ENCODE results near the gene OBSCN. TPM values are rescaled to one million over a fixed set of nuclear protein-coding genes. Genes with fewer than 3 reads are reported as not detected.

The OBSCN gene
- total and polyA plus RNA-seq, 5 donors from 2014 or later: 0.13 to 57.1 (median 1.1) TPM

- Mint-ChIP-seq H3K9me3 (peaks cover 0 to 1% (median 0%) of the 10 kb centered on the region in 7 donors), H3K27me3 (no peaks in the 10 kb centered on the region), H3K27ac (peak overlapping the region in 1 of 3 donors; percentile 66), H3K4me1 (peaks cover 0 to 14% (median 5%) of the 10 kb centered on the region in 4 donors), H3K4me3 (no peak overlapping the region), H3K36me3 (no peaks in the 10 kb centered on the region)
- Histone ChIP-seq H3K27me3 (ENCODE audit: control insufficient read depth, insufficient read depth, low read length) (no peaks in the 10 kb centered on the region), H3K36me3 (ENCODE audit: control insufficient read depth, insufficient read depth, low read length) (no peaks in the 10 kb centered on the region), H3K4me3 (ENCODE audit: low read depth, low read length) (no peak overlapping the region), H3K9me3 (ENCODE audit: control insufficient read depth in 2 of 2, low read length in 2 of 2) (no peaks in the 10 kb centered on the region), H3K4me1 (ENCODE audit: control insufficient read depth, insufficient read depth, low read length, poor library complexity, severe bottlenecking) (no peaks in the 10 kb centered on the region), H3K27ac (ENCODE audit: insufficient read depth, low read length, poor library complexity, severe bottlenecking) (no peak overlapping the region)
- peak; percentile 22 to 30 for ATAC-seq (ENCODE audit: low read depth in 2 of 2)
- peak in 2 of 3 donors; percentile 49 to 57 for DNase-seq
These were observed 33.1 kb upstream of the OBSCN start for GRCh38 chr1:228174482-228175315.

- H3K36me3 ChIP-seq (ENCODE audit: control insufficient read depth, insufficient read depth, low read length): no peaks in the 10 kb centered on the region
- DNase-seq (no peak), ATAC-seq (ENCODE audit: low read depth in 2 of 2) (no peak)
- no peaks in the 10 kb centered on the region for H3K4me1 ChIP-seq (ENCODE audit: control insufficient read depth, insufficient read depth, low read length, poor library complexity, severe bottlenecking)
- Mint-ChIP-seq H3K27ac (peak overlapping the region in 1 of 3 donors; percentile 54), H3K4me1 (peaks cover 0 to 14% (median 7%) of the 10 kb centered on the region in 4 donors), H3K36me3 (no peaks in the 10 kb centered on the region), H3K27me3 (no peaks in the 10 kb centered on the region), H3K9me3 (peaks cover 0 to 1% (median 0%) of the 10 kb centered on the region in 7 donors), H3K4me3 (no peak overlapping the region)
- H3K4me3 ChIP-seq (ENCODE audit: low read depth, low read length): no peak overlapping the region
- no peaks in the 10 kb centered on the region for H3K9me3 ChIP-seq (ENCODE audit: control insufficient read depth in 2 of 2, low read length in 2 of 2)
- no peak overlapping the region for H3K27ac ChIP-seq (ENCODE audit: insufficient read depth, low read length, poor library complexity, severe bottlenecking)
- H3K27me3 ChIP-seq (ENCODE audit: control insufficient read depth, insufficient read depth, low read length): no peaks in the 10 kb centered on the region
These were observed 32.4 kb upstream of the OBSCN start for GRCh38 chr1:228175316-228176023.

DNA sequence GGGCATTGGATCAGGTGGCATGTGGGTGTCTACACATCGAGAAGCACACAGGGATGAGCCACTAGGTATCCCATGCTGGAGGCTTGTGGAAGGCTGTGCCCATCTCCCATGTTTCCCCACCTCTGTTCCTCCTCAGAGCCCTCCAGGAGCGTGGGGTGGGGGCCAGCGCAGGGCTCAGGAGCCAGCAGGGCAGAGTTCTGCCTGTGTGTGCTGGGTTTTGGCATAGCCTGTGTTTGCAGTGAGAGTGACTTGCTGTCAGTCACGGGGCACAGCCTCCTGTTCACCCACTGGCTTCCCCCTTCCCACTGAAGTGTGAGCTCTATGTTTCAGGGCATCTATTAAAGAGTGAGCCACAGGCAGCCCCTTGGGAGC is 31.8 kb upstream of the OBSCN start:
- Mint-ChIP-seq H3K4me3 (no peak overlapping the region), H3K36me3 (no peaks in the 10 kb centered on the region), H3K27me3 (no peaks in the 10 kb centered on the region), H3K4me1 (peaks cover 0 to 14% (median 7%) of the 10 kb centered on the region in 4 donors), H3K9me3 (peaks cover 0 to 1% (median 0%) of the 10 kb centered on the region in 7 donors), H3K27ac (peak overlapping the region in 1 of 3 donors; percentile 54)
- Histone ChIP-seq H3K36me3 (ENCODE audit: control insufficient read depth, insufficient read depth, low read length) (no peaks in the 10 kb centered on the region), H3K27me3 (ENCODE audit: control insufficient read depth, insufficient read depth, low read length) (no peaks in the 10 kb centered on the region), H3K9me3 (ENCODE audit: control insufficient read depth in 2 of 2, low read length in 2 of 2) (no peaks in the 10 kb centered on the region), H3K4me3 (ENCODE audit: low read depth, low read length) (no peak overlapping the region), H3K27ac (ENCODE audit: insufficient read depth, low read length, poor library complexity, severe bottlenecking) (no peak overlapping the region), H3K4me1 (ENCODE audit: control insufficient read depth, insufficient read depth, low read length, poor library complexity, severe bottlenecking) (no peaks in the 10 kb centered on the region)
- no peak for ATAC-seq (ENCODE audit: low read depth in 2 of 2)
- DNase-seq: no peak

GRCh38 chr1:228176461-228177182 is 31.2 kb upstream of the OBSCN start:
- H3K4me1 Mint-ChIP-seq: peaks cover 0 to 14% (median 6%) of the 10 kb centered on the region in 4 donors
- H3K4me3 ChIP-seq (ENCODE audit: low read depth, low read length): no peak overlapping the region
- peak overlapping the region in 1 of 3 donors; percentile 54 for H3K27ac Mint-ChIP-seq
- H3K36me3 Mint-ChIP-seq: no peaks in the 10 kb centered on the region
- H3K9me3 ChIP-seq (ENCODE audit: control insufficient read depth in 2 of 2, low read length in 2 of 2): no peaks in the 10 kb centered on the region
- H3K27ac ChIP-seq (ENCODE audit: insufficient read depth, low read length, poor library complexity, severe bottlenecking): no peak overlapping the region
- no peak overlapping the region for H3K4me3 Mint-ChIP-seq
- H3K27me3 Mint-ChIP-seq: no peaks in the 10 kb centered on the region
- H3K4me1 ChIP-seq (ENCODE audit: control insufficient read depth, insufficient read depth, low read length, poor library complexity, severe bottlenecking): no peaks in the 10 kb centered on the region
- H3K9me3 Mint-ChIP-seq: peaks cover 0 to 1% (median 0%) of the 10 kb centered on the region in 7 donors
- no peak for DNase-seq
- H3K36me3 ChIP-seq (ENCODE audit: control insufficient read depth, insufficient read depth, low read length): no peaks in the 10 kb centered on the region
- ATAC-seq (ENCODE audit: low read depth in 2 of 2): no peak
- H3K27me3 ChIP-seq (ENCODE audit: control insufficient read depth, insufficient read depth, low read length): no peaks in the 10 kb centered on the region

DNA sequence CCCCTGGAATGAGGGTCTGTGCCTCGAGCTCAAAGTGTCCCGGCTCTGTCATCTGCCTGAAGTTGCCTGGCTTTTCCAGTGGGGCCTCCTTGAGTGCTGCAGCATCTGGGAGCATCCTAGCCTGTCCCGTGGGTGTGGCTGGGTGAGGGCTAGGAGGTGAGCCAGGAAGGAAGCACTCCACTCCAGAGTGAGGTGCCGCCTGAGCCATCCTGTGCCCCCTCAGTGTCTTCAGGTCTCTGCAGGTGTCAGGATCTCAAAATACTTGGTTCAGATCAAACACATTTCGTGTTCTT is 30.7 kb upstream of the OBSCN start:
- no peaks in the 10 kb centered on the region for H3K4me1 ChIP-seq (ENCODE audit: control insufficient read depth, insufficient read depth, low read length, poor library complexity, severe bottlenecking)
- ATAC-seq (ENCODE audit: low read depth in 2 of 2) (no peak), DNase-seq (no peak)
- Mint-ChIP-seq H3K9me3 (peaks cover 0 to 1% (median 0%) of the 10 kb centered on the region in 7 donors), H3K27me3 (no peaks in the 10 kb centered on the region), H3K27ac (no peak overlapping the region), H3K36me3 (no peaks in the 10 kb centered on the region), H3K4me1 (peaks cover 0 to 13% (median 5%) of the 10 kb centered on the region in 4 donors), H3K4me3 (no peak overlapping the region)
- no peaks in the 10 kb centered on the region for H3K27me3 ChIP-seq (ENCODE audit: control insufficient read depth, insufficient read depth, low read length)
- H3K27ac ChIP-seq (ENCODE audit: insufficient read depth, low read length, poor library complexity, severe bottlenecking): no peak overlapping the region
- H3K9me3 ChIP-seq (ENCODE audit: control insufficient read depth in 2 of 2, low read length in 2 of 2): no peaks in the 10 kb centered on the region
- no peak overlapping the region for H3K4me3 ChIP-seq (ENCODE audit: low read depth, low read length)
- H3K36me3 ChIP-seq (ENCODE audit: control insufficient read depth, insufficient read depth, low read length): no peaks in the 10 kb centered on the region

DNA sequence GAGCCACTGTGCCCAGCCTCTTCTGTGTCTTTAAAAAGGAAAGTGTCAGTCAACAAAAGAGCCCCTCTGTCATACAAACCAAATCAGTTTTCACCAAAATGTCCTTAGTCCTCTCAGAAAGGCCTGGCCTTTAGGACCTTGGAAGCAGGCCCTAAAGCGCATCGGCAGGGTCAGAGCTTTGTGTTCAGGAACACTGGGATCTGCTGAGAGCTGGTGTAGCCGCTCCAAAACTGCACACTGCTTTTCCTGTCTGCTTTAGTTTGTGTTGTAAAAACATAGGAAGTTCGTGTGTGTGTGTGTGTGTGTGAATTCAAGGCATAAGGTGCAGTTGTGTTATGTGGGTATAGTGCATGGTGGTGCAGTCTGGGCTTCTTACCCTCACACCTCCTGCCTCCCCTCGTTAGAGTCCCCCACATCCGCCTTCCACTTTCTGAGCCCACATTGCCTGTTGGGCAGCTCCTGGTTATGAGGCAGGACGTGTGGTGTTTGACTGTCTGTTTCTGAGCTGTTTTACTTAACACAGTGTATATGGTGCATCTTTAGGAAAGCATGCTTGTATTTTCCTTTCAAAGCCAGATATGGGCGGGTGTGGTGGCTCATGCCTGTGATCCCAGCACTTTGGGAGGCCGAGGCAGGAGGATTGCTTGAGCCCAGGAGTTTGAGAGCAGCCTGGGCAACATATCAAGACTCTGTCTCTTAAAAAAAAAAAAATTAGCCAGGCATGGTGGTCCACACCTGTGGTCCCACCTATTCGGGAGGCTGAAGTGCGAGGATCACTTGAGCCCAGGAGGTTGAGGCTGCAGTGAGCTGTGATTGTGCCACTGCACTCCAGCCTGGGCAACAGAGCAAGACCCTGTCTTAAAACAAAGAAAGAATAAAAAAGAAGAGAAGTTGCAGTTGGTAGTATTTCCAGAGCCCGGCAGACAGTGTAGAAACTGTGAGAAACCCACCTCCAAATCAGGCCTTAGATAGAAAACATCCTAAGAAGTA is 29.8 kb upstream of the OBSCN start:
- Histone ChIP-seq H3K27me3 (ENCODE audit: control insufficient read depth, insufficient read depth, low read length) (no peaks in the 10 kb centered on the region), H3K9me3 (ENCODE audit: control insufficient read depth in 2 of 2, low read length in 2 of 2) (no peaks in the 10 kb centered on the region), H3K36me3 (ENCODE audit: control insufficient read depth, insufficient read depth, low read length) (no peaks in the 10 kb centered on the region), H3K4me1 (ENCODE audit: control insufficient read depth, insufficient read depth, low read length, poor library complexity, severe bottlenecking) (no peaks in the 10 kb centered on the region), H3K4me3 (ENCODE audit: low read depth, low read length) (no peak overlapping the region), H3K27ac (ENCODE audit: insufficient read depth, low read length, poor library complexity, severe bottlenecking) (no peak overlapping the region)
- Mint-ChIP-seq H3K27me3 (no peaks in the 10 kb centered on the region), H3K4me3 (no peak overlapping the region), H3K36me3 (no peaks in the 10 kb centered on the region), H3K27ac (no peak overlapping the region), H3K9me3 (peaks cover 0 to 1% (median 0%) of the 10 kb centered on the region in 7 donors), H3K4me1 (peaks cover 0 to 10% (median under 1%) of the 10 kb centered on the region in 4 donors)
- ATAC-seq (ENCODE audit: low read depth in 2 of 2) (no peak), DNase-seq (no peak)

All from CD4-positive, CD25-positive, alpha-beta regulatory T cell (primary cell).